Nucleus accumbens (tissue), 56 donors: ENCODE results near the gene NPIPA5.
"Not testable (repeated sequence)": the region's sequence is repeated elsewhere in the genome, so short reads cannot be mapped to it uniquely, and the experiment has no call there.

Source experiments
- DNase-seq, 56 donors: peaks; one replicate each; lab custom pipeline; 2025; lab: John Stamatoyannopoulos, UW

The NPIPA5 gene

DNA sequence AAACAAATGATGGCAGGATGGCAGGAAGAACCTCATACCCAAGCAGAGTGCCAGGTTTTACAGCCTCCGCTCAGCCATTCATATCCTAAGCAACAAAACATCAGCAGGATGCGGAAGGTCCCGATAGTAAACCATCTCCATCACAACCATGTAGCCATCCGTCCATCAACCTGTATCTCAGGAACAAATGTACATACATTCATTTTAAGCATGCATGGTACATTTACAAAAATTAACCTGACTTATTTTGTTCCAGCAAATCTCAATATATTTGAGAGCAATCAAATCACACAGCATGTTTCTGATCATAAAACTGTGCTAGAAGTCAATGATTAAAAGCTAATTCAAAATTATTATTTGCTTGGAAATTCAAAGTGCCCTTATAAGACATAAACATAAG lies at the start of gene NPIPA5:
TSS of gene NPIPA5 (minus strand) at position 101 of the 400 bp plus-strand sequence. CDS start at position 101, 0 bp downstream.
- DNase-seq: not testable (repeated sequence)

DNA sequence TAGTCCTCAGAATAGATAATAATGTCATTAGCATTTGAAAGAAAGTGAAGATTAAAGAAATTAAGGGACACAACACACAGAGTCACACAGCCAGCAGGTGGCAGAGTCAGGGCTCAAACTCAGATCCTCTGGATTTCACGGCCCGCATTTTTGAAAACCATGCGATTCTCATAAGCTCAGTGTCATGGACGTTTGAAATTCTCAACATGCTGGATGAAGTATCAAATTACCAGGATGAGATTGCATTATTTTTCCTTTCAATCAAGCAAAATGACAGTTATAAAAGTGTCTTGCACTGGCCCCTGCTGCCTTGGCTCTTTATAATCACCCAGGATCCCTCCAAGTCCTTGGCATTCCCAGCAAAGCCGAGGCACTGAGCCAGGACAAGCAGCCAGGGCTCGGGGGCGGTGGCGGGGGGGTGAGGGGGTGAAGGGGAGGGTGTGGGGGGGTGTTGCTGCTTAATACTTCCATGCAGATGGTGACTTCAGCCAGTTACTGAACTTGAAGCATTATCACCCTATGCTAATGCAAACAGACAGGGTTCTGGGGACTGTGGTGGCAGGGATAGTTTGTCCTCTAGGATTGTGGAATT lies 49.6 kb upstream of the NPIPA5 start:
- peak in 51 of 56 donors; percentile 3 to 83 (median 44) for DNase-seq

DNA sequence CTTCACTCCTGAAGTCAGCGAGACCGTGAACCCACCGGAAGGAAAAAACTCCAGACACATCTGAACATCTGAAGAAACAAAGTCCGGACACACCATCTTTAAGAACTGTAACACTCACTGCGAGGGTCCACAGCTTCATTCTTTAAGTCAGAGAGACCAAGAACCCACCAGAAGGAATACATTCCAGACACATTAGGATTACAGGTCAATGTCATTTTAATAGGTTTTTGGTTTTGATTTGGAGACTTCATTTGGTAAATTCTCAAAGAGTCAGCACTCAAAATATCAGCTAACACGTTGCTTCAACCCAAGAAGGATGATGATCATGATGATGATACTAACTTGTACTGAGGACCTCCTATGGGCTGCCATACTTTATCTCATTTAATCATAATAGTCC lies 48.7 kb upstream of the NPIPA5 start:
- DNase-seq: no peak

DNA sequence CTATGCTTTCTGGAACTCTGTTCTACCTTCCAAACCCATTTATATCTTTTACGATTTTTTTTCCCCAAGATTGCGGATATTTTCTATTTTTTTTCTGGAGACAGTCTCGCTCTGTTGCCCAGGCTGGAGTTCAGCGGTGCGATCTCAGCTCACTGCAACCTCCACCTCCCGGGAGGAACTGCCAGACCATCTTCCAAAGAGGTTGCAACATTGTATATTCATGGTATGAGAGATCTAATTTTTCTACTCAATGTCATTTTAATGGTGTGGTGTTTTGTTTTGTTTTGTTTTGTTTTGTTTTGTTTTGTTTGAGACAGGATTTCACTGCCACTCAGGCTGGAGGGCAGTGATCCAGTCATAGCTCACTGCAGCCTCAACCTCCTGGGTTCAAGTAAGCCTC lies 47.8 kb upstream of the NPIPA5 start:
- no peak for DNase-seq

DNA sequence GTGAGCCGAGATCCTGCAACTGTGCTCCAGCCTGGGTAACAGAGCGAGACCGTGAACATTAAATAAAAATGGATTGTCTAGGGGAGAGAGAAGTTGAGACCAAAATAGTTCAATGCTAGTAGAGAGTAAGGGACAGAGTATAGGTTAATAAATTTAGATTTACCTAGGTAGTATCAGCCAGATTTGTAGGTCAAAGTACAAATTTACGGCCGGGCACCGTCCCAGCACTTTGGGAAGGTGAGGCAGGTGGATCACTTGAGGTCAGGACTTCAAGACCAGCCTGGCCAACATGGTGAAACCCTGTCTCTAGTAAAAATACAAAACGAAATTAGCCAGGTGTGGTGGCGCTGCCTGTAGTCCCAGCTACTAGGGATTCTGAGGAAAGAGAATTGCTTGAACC lies 44.1 kb upstream of the NPIPA5 start:
- DNase-seq: no peak

DNA sequence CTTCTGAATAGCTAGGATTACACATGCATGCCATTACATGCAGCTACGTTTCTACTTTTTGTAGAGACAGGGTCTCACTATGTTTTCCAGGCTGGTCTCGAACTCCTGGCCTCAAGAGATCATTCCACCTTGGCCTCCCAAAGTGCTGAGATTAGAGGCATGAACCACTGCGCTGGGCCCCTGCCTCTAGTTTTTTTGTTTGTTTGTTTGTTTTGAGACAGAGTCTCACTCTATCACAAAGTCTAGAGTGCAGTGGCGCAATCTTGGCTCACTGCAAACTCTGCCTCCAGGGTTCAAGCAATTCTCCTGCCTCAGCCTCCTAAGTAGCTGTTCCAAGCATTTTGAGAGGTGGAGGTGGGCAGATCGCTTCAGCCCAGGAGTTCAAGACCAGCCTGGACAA lies 43.6 kb upstream of the NPIPA5 start:
- DNase-seq: not testable (repeated sequence)

DNA sequence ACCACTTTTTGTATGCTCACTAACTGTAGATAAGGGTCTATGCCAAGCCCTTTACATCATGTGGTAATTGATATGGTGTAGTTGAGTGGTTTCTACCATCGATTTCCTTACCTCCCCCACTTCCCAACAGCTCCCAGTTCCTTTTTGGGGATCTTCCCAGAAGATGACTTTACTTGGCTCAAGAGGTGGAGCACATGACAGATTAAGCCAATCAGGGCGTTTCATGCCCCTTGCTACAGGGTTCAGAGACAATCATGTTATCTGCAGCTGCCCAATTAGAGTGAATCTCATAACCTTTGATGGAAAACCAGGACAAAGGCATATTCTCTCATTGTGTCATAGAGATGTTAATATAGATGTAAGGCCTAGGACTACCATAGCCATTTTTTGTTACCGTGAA lies 40.1 kb upstream of the NPIPA5 start:
- no peak for DNase-seq

DNA sequence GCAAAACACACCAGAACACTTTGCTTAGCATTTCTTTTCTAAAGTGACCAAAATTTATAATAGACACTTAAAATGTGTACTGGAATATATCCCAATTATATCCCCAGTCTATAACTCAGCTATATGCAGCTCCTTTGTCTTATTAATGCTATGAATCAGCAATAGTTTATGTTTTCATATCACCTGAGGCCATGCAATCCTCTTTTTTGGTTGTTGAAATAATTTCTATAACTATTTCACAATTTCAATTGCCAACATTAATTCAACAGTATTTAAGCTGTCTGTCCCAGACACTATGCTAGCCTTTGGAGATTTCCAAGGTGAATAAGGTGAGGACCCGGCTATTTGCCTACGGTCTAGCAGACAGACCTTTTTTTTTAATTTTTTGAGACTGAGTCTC lies 39.1 kb upstream of the NPIPA5 start:
- DNase-seq: no peak

DNA sequence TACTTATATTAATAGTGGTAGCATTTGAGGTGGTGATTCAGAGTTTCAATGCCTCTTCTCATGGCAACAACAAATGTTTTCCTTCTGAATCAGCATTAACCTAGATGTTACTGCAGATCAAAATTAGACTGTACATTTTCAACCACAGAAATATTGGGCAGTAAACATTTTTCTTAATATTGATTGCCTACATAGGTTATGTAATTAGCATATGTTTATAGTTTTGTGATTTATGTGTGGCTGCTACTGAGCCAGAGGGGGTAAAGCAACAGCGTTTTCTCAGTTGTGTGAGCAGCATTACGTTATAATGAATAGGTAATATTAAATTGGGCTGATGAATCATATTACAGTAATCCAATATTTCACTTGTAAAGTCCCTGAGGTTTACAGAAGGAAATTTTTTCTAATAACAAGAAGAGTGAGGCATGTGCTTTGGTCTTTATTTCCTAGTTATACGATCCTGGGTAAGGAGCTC lies 37.5 kb upstream of the NPIPA5 start:
- DNase-seq: no peak

DNA sequence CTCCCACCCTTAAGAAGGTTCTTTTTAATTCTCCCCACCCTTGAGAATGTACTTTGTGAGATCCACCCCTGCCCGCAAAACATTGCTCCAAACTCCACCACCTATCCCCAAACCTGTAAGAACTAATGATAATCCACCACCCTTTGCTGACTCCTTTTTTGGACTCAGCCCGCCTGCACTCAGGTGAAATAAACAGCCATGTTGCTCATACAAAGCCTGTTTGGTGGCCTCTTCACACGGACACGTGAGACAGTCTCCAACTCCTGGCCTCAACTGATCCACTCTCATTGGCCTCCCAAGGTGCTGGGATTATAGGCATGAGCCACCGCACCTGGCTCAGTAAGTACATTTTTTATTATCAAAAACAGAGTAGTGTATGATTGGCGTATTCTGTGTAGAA lies 31.4 kb upstream of the NPIPA5 start:
- not testable (repeated sequence) for DNase-seq

DNA sequence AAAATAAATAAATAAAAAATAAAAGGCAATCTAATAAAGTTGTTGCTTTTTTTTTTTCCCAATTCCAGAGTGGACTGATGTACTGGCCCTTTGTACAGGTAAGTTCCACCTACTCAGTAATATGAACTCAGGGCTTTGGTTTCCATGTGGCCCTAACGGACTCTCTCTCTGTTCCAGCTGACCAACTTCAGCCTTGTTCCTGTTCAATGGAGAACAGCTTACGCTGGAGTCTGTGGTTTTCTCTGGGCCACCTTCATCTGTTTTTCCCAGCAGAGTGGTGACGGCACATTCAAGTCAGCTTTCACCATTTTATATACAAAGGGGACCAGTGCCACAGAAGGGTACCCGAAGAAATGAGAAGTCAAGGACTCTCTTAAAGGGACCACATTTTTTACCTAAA lies 29.7 kb upstream of the NPIPA5 start:
- DNase-seq: not testable (repeated sequence)

DNA sequence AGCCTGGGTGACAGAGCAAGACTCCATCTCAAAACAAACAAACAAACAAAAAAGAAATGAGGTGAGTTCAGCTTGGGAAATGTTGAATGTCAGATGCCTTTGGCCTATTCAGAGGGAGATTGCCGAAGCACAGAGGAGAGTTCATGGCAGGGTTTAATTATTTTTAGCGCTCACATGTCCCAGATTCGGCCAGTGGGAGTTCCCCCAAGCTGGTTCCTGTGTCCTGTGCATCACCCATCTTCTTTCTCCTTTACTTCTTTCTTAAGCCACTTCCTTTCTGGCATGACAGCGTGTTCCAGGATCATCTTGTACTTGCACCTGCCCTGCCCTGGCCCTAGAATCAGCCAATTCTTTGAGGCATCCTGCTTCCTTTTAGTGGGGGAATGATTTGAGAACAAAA lies 26.7 kb upstream of the NPIPA5 start:
- DNase-seq: no peak

DNA sequence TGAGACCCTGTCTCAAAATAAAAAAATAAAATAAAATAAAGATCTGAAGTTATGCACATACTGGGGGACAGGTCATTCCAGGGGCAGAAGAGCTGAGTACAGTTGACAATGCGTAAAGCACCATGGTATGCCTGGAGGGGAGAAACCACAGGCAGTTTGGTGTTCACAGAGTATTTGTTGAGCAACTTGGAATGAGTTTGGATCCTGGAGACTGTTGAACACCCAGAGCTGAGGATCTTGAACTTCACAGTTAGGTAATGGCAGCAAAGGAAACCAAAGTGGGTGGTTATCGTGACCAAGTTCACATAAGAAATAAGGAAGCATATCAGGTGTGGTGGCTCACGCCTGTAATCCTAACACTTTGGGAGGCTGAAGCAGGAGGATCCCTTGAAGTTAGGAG lies 26.0 kb upstream of the NPIPA5 start:
- DNase-seq: not testable (repeated sequence)

DNA sequence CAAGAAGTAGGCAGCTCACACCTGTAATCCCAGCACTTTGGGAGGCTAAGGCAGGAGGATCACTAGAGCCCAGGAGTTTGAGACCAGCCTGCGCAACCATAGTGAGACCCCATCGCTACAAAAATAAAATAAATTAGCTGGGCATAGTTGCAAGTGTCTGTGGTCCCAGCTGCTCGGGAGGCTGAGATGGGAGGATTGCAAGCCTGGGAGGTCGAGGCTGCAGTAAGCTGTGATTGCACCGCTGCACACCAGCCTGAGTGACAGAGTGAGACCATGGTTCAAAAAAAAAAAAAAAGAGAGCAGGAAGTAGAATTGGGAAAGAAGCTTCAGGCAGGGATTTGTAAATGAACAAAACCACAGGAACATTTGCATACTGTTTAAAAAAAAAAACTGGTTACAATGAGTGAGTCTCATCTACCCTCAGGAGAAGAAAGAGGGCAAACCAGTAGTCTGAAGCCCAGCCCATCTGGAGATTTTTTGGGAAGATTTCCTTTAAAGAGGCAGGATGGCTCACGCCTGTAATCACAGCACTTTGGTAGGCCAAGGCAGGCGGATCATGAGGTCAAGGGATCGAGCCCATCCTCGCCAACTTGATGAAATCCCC lies 25.4 kb upstream of the NPIPA5 start:
- DNase-seq: no peak

DNA sequence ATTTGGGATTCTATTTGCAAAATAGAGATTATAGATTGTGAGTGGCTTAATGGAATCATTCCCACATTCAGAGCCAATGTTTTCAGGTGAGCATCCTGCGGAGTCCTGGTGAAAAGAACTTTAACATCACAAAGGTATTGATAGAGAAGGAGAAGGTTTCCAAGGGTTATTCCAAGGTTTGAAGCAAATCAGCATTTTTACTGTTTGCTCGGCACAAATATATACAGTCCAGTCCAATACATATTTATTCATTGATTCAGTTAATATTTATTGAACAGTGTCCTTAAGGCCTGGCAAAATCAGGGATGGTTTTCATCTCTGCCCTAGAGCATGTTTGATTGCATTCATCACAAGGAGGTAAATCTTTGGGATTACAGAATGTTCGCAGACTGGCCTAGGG lies 23.9 kb upstream of the NPIPA5 start:
- no peak for DNase-seq

DNA sequence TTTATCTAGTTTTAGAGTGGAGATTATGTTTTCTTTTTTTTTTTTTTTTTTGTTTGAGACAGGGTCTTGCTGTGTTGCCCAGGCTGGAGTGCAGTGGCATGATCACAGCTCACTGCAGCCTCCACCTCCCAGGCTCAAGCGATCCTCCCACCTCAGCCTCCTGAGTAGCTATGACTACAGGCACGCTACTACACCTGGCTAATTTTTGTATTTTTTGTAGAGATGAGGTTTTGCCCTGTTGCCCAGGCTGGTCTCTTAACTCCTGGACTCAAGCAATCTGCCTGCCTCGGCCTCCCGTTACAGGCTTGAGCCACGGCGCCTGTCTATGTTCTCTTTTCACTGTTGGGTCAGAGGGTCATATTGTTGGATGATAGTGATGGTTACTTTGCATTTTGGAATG lies 22.2 kb upstream of the NPIPA5 start:
- not testable (repeated sequence) for DNase-seq

DNA sequence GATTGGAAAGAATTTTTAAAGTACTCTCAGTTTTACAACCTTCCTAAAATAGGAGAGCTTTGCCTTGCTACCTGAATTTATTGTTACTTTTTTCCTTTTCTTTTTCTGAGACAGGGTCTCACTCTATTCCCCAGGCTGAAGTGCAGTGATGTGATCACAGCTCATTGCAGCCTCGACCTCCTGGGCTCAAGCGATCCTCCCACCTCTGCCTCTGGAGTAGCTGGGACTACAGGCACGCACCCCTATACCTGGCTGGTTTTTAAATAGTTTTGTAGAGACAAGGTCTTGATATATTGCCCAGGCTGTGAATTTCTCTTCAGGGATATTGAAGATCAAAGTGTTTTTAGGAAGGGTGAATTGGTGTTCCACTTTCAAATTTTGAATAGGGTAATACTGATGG lies 21.2 kb upstream of the NPIPA5 start:
- no peak for DNase-seq

DNA sequence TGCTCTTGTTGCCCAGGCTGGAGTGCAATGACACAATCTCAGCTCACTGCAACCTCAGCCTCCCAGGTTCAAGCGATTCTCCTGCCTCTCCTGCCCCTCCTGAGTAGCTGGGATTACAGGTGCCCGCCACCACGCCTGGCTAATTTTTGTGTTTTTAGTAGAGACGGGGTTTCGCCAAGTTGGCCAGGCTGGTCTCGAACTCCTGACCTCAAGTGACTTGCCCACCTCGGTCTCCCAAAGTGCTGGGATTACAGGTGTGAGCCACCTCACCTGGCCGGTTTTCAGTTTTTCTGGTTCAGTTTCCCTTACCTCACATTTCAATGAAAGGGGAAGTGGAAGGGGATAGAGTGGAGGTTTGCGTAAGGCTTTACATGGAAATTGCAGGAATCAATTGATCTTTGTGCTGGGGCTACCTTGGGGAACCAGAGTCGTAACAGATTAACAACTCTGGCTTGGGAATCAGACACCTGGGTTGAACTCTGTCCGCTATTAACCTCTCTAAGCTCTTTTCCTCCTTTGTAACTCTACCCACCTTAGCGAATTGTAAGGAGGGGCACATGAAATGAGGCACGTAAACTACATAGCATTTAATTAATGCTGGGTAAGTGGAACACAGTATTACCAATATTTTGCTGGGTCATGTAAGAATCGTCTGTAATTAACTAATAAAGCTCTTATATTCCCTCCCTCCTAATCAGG lies 20.7 kb upstream of the NPIPA5 start:
- DNase-seq: no peak

DNA sequence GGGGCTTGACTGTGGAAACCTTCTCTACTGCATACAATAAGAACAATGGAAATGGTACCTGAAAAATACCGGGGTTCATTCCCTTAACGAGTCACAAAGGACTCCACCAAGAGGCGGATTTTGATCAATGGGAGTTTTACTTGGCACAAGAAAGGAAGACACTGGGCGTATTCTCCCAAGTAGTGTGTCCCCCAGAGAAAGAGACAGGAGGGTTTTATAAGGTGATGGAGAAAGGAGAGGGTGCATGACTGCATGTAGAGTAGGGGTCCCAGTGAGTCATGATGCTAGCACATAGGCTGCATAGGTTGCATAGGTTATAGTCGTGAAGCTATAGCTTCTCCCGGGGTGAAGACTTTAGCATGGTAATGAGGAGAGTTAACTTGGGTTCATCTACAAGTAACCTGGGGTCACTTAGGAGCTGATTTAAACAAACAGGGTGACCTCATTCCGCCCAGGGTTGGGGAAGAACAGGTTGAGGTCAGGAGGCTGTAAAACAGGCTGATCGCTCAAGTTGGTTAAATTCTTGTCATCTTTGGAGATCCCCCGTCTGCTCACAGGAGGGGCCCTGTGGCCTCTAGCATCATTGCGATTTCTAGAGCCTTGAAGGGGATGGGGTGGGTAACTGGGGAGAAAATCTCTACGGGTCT lies 19.0 kb upstream of the NPIPA5 start:
- no peak for DNase-seq

DNA sequence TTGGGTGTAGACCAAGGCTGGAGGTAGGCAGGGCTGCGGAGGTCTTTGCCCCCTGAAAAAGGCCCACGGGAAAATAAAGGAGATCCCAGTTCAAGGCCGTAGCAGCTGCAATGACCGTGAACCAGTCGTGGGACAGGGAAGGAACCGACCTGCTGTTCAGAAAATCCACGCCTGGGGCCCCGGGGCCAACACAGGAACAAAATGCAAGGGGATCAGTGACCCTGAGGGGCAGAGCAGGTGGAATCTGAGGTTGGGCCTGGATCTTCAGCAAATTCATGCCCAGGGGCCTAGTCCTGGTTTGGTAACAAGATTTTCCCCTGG lies 18.4 kb upstream of the NPIPA5 start:
- DNase-seq: not testable (repeated sequence)
